OCI-LY1 (cell line): Measurements from ENCODE around the gene CHCHD4.

ENCODE experiments used
- H2AFZ ChIP-seq: fragments of 200-600 bp; sonication (generic), shearing (Covaris generic); 2 replicates; pipeline ENCODE4 v1.6.0; 2014; ENCODE audit warnings: antibody characterized with exemption, mild to moderate bottlenecking, low read length
- H3F3A ChIP-seq: fragments of 200-600 bp; sonication (generic), shearing (Covaris generic); 2 replicates; pipeline ENCODE4 v1.6.0; 2014; ENCODE audit warnings: mild to moderate bottlenecking, antibody characterized with exemption, low read length, moderate library complexity; ENCODE audit not compliant: insufficient read depth
- H3K27ac ChIP-seq: fragments of 200-600 bp; sonication (generic); 2 replicates; pipeline ENCODE4 v1.5.1; 2014; ENCODE audit warnings: low read length, mixed run types, mild to moderate bottlenecking, low read depth; ENCODE audit not compliant: poor library complexity, severe bottlenecking
- H3K27me3 ChIP-seq: fragments of 200-600 bp; sonication (generic); 2 replicates; pipeline ENCODE4 v1.6.0; 2014; ENCODE audit warnings: antibody characterized with exemption, mild to moderate bottlenecking, low read length, moderate library complexity; ENCODE audit not compliant: insufficient read depth
- H3K36me3 ChIP-seq: fragments of 200-600 bp; sonication (generic); 2 replicates; pipeline ENCODE4 v1.6.1; 2014; ENCODE audit warnings: mild to moderate bottlenecking, antibody characterized with exemption, low read length, moderate library complexity, mixed read lengths; ENCODE audit not compliant: insufficient read depth
- H3K4me1 ChIP-seq: fragments of 200-600 bp; sonication (generic); 2 replicates; pipeline ENCODE4 v1.5.1; 2014; ENCODE audit warnings: mild to moderate bottlenecking, low read length, moderate library complexity; ENCODE audit not compliant: insufficient read depth, severe bottlenecking
- H3K4me2 ChIP-seq: fragments of 200-600 bp; sonication (generic), shearing (Covaris generic); 2 replicates; pipeline ENCODE4 v1.6.1; 2014; ENCODE audit warnings: low read length
- H3K4me3 ChIP-seq: fragments of 200-600 bp; sonication (generic); 2 replicates; pipeline ENCODE4 v1.5.1; 2014; ENCODE audit warnings: low read length, low read depth, mild to moderate bottlenecking, mixed read lengths; ENCODE audit not compliant: poor library complexity, severe bottlenecking
- H3K79me2 ChIP-seq: fragments of 200-600 bp; shearing (Covaris generic); 2 replicates; pipeline ENCODE4 v1.6.1; 2016; ENCODE audit warnings: mixed run types, low read length, mixed read lengths; ENCODE audit not compliant: insufficient read depth
- H3K9ac ChIP-seq: fragments of 200-600 bp; sonication (generic), shearing (Covaris generic); 2 replicates; pipeline ENCODE4 v1.6.1; 2014; ENCODE audit warnings: mild to moderate bottlenecking, low read length, mixed read lengths
- H3K9me2 ChIP-seq: fragments of 200-600 bp; sonication (generic), shearing (Covaris generic); 2 replicates; pipeline ENCODE4 v1.6.1; 2014; ENCODE audit warnings: low read depth, mild to moderate bottlenecking, low read length, mixed read lengths
- H3K9me3 ChIP-seq: fragments of 200-600 bp; shearing (Covaris generic); 2 replicates; pipeline ENCODE4 v1.6.1; 2014; ENCODE audit warnings: low read length, mixed read lengths
- H4K20me1 ChIP-seq: fragments of 200-600 bp; sonication (generic), shearing (Covaris generic); 2 replicates; pipeline ENCODE4 v1.6.0; 2016; ENCODE audit warnings: mild to moderate bottlenecking, low read length; ENCODE audit not compliant: insufficient read depth
- EZH2 ChIP-seq: fragments of 200-600 bp; sonication (generic), shearing (Covaris generic); IDR thresholded peaks from 2 replicates; pipeline ENCODE4 v1.8.0; 2017; ENCODE audit warnings: borderline replicate concordance, mixed run types, mild to moderate bottlenecking, antibody characterized with exemption, low read length, moderate library complexity, mixed read lengths
- TF ChIP-seq, protein P1 (sequence below): fragments of 200-600 bp; sonication (generic), shearing (Covaris generic); IDR thresholded peaks from 2 replicates; pipeline ENCODE4 v1.5.1; 2017; ENCODE audit warnings: mild to moderate bottlenecking, antibody characterized with exemption, low read length, moderate library complexity, mixed read lengths

The CHCHD4 gene

DNA sequence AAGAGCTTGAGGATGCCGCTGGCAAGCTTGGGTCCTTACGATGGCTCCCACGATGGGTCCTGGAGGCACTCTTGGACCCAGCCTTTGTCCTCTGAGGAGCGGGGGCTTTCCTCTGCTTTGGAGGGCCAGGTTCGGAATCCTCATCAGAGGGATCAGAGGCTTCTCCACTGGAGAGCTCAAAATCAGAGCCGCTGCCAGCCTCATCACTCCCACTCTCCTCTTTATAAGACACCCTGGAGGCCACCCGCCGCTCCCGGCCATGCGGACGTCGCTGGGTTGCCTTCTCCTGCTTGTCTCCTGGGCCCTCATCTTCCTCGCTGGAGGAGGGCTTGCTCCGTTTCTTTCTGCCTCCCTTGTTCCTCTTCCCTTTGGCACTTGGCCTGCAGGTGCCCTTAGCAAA, 33.7 kb upstream of the CHCHD4 start:
- Histone ChIP-seq H3K27ac (no peak overlapping the region), H3K4me3 (no peak overlapping the region), H3K4me1 (no peaks in the 10 kb centered on the region), H3F3A (no peaks in the 10 kb centered on the region), H3K36me3 (peaks cover 91% of the 10 kb centered on the region), H2AFZ (no peak overlapping the region), H3K79me2 (no peaks in the 10 kb centered on the region), H3K9me2 (no peaks in the 10 kb centered on the region), H3K9ac (no peak overlapping the region), H4K20me1 (no peaks in the 10 kb centered on the region), H3K9me3 (peaks cover 12% of the 10 kb centered on the region), H3K4me2 (no peak overlapping the region), H3K27me3 (no peaks in the 10 kb centered on the region)
- TF ChIP-seq, protein P1, sequence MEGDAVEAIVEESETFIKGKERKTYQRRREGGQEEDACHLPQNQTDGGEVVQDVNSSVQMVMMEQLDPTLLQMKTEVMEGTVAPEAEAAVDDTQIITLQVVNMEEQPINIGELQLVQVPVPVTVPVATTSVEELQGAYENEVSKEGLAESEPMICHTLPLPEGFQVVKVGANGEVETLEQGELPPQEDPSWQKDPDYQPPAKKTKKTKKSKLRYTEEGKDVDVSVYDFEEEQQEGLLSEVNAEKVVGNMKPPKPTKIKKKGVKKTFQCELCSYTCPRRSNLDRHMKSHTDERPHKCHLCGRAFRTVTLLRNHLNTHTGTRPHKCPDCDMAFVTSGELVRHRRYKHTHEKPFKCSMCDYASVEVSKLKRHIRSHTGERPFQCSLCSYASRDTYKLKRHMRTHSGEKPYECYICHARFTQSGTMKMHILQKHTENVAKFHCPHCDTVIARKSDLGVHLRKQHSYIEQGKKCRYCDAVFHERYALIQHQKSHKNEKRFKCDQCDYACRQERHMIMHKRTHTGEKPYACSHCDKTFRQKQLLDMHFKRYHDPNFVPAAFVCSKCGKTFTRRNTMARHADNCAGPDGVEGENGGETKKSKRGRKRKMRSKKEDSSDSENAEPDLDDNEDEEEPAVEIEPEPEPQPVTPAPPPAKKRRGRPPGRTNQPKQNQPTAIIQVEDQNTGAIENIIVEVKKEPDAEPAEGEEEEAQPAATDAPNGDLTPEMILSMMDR = no peak
- TF ChIP-seq EZH2 = no peak

DNA sequence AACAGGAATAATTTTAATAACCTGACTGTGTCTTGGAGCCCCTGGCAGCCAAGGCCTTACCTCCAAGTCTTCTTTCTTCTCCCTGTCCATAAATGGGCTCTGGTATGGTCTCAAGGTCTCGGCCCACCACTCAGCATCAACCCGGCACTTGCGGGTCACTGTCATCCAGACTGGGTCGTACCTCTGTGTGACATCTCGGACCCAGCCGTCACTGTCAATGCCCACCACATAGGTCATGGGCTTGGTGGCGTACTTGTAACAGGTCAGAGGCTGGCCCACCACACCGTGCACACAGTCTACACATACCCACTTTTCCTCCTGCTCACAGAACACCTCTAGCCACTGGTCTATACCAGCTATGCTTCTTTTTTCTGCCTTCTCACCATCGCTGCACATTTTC, 33.3 kb upstream of the CHCHD4 start:
- TF ChIP-seq EZH2 = no peak
- TF ChIP-seq, protein P1 = no peak
- Histone ChIP-seq H3K9me2 (no peaks in the 10 kb centered on the region), H3K27me3 (no peaks in the 10 kb centered on the region), H3K4me2 (no peak overlapping the region), H2AFZ (no peak overlapping the region), H3F3A (no peaks in the 10 kb centered on the region), H3K27ac (no peak overlapping the region), H3K9me3 (peaks cover 12% of the 10 kb centered on the region), H4K20me1 (no peaks in the 10 kb centered on the region), H3K4me1 (no peaks in the 10 kb centered on the region), H3K9ac (no peak overlapping the region), H3K4me3 (no peak overlapping the region), H3K79me2 (no peaks in the 10 kb centered on the region), H3K36me3 (peaks cover 87% of the 10 kb centered on the region)

DNA sequence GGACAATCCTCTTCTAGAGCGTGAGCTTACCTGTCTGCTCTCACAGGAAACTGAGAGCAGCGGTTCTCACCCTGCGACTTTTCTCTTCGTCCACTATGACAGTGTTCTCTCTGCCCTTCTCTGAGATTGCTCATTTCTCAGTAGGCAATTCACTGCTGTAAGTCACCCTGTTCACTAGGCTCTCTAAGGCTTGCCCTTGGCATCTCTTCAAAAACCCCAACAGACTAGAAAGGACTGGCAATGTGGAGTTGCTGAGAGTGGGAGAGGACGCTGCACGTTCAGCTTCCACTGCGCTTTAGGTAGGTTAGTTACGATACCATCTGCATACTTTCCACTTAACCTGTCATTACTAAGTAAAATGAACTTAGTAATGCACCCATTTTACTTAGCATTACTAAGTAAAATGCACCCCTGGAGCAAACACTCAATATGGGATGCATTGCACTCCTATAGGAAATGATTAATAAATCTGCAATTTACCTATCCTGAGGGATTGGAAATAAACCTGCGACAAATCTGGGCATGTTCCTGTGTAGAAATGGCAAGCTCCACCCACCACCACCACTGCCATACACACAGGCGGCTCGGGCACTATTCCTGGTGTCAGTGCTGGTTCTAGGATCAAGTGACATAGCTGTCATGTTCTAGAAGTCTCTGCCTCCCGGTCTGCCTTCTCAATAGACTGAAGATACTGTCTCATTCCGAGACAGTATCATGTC, 32.3 kb upstream of the CHCHD4 start:
- H2AFZ ChIP-seq = no peak overlapping the region
- H3K9ac ChIP-seq = no peak overlapping the region
- peaks cover 78% of the 10 kb centered on the region for H3K36me3 ChIP-seq
- no peaks in the 10 kb centered on the region for H4K20me1 ChIP-seq
- H3K79me2 ChIP-seq = no peaks in the 10 kb centered on the region
- TF ChIP-seq, protein P1 = no peak
- TF ChIP-seq EZH2 = no peak
- H3K27me3 ChIP-seq = no peaks in the 10 kb centered on the region
- H3K4me2 ChIP-seq = no peak overlapping the region
- peaks cover 8% of the 10 kb centered on the region for H3K9me3 ChIP-seq
- no peak overlapping the region for H3K4me3 ChIP-seq
- no peaks in the 10 kb centered on the region for H3K9me2 ChIP-seq
- no peak overlapping the region for H3K27ac ChIP-seq
- H3K4me1 ChIP-seq = no peaks in the 10 kb centered on the region
- H3F3A ChIP-seq = no peaks in the 10 kb centered on the region
